22Rv1 (cell line): ENCODE measurements around the gene MYEF2.

Experiments used
- ZFX ChIP-seq: fragments of 450-650 bp; IDR thresholded peaks from 2 replicates; pipeline ENCODE4 v1.6.1; 2017; ENCODE audit warnings: antibody characterized with exemption, borderline replicate concordance
- TF ChIP-seq, protein P1 (sequence below): fragments of 450-650 bp; IDR thresholded peaks from 2 replicates; pipeline ENCODE4 v1.5.1; 2017; ENCODE audit warnings: mild to moderate bottlenecking

DNA sequence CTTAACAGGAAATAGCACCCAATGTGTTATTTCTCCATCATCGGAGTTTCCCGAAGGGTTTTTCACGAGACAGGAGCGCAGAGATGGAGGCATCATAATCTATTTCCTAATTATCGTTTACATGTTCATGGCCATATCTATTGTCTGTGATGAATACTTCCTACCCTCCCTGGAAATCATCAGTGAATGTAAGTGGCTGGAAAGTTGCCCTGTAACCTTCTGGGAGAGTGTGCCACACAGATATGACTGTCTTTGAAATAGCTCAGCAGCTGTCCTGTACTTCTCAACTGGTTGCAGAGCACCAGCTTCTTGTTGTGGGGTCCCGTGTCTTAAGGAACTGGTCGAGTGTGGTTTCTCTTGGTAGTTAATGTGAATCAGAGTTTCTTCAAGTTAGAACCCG, 56.2 kb downstream of the MYEF2 start:
- TF ChIP-seq, protein P1, sequence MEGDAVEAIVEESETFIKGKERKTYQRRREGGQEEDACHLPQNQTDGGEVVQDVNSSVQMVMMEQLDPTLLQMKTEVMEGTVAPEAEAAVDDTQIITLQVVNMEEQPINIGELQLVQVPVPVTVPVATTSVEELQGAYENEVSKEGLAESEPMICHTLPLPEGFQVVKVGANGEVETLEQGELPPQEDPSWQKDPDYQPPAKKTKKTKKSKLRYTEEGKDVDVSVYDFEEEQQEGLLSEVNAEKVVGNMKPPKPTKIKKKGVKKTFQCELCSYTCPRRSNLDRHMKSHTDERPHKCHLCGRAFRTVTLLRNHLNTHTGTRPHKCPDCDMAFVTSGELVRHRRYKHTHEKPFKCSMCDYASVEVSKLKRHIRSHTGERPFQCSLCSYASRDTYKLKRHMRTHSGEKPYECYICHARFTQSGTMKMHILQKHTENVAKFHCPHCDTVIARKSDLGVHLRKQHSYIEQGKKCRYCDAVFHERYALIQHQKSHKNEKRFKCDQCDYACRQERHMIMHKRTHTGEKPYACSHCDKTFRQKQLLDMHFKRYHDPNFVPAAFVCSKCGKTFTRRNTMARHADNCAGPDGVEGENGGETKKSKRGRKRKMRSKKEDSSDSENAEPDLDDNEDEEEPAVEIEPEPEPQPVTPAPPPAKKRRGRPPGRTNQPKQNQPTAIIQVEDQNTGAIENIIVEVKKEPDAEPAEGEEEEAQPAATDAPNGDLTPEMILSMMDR: no peak
- TF ChIP-seq ZFX: no peak
